Smooth muscle cell of the brain vasculature (primary cell): Measurements from ENCODE around the gene PLAGL2.
"Not testable (repeated sequence)": the region's sequence is repeated elsewhere in the genome, so short reads cannot be mapped to it uniquely, and the experiment has no call there.

Source experiments
- DNase-seq: peaks from one replicate; pipeline ENCODE4 v3.0.0-alpha.2; 2012; ENCODE audit warnings: low read depth, low spot score

The PLAGL2 gene

DNA sequence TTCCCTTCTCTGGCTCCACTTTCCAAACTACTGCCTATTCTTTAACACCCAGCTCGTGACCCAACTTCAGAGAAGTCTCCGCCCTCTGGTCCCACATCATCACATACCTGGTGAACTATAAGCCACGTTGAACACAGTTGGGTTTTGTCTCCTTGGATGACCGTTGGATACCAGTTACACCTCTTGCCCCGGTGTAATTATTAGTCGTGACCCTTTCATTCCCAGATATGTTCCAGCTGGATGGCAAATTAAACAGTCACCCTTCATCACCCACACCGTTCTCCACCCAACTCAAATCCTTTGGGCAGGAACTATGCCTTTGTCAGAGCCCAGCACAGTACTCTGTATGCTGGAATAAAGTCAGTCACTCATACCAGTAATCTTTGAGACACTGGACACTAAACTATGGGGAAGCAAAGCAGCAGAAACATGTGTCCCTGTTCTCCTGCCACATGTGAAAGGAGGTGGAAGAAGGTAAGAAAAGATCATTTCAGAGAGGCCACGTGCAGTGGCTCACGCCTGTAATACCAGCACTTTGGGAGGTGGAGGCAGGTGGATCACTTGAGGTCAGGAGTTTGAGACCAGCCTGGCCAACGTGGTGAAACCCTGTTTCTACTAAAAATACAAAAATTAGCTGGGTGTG, 22.5 kb downstream of the PLAGL2 start:
- DNase-seq: no peak

DNA sequence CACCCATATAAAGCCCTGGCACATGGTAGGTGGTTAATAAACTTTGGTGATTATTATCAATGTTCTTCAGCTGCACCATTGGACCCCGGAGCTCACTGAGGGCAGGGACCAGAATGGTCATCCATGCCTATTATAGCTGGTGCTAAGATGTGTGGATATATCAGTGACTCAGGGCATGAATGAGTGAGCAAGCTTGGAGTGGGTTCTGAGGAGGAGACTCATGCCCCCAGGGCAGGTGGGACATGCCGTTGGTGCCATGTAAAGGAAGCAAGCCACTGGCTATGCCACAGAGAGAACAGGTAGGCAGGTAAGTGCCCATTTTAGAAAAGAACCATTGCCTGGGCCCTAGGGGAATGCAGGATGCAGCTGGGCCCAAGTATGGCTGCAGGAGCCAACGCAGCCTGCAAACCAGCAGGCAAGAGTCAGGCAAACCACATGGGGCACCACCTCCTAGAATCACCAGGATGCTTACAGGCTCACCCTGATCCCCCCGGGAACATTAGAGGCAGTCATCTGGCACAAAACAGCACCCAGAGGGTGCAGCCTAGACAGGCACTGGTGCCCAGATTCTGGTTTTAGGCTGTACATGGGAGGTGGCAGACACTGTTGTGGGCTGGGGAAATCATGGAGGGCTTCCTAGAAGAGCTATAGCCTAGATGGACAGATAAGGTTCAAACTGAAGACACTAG, 23.5 kb downstream of the PLAGL2 start:
- DNase-seq: no peak

DNA sequence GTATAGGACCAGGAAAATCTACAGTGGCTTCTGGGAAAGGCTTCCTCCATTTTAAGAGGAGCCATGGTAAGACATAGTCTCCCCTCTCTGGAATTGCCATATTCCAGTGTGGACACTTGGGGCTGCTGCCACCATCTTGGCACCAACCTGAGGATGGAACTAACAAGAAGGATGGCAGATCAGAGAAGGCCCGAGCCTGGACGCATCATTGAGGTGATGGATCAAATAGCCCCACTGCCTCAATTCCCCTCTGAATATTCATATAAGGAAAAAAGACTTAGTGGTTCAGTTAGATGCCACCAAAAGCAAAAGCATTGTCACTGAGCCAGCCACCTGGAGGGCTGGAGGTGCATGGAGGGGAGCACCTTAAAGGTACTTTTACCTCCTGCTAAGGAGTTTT, 25.9 kb downstream of the PLAGL2 start:
- no peak for DNase-seq

- DNase-seq: no peak
These were observed 27.6 kb downstream of the PLAGL2 start for GRCh38 chr20:32179934-32180333.

DNA sequence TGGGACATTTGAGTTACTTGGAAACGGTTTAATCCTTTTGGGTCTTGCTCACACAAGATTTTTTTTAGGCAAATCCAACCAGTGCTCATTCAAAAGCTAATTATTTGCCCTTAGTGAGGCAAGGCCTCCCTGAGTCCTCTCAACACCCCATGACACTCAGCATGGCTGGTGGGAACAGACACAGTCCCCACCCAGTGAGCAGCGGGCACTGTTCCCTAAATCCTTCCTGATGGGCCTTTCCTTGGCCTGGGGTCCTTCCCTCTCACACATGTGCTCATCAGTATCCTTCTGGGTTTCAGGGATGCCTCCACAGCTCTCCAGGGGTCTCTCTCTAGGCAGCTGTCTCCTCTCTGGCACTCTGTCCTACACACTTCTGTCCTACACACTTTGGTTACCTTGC, 28.0 kb downstream of the PLAGL2 start:
- no peak for DNase-seq

GRCh38 chr20:32177696-32178095, 29.8 kb downstream of the PLAGL2 start:
- DNase-seq: not testable (repeated sequence)

- DNase-seq: no peak
These were observed 39.2 kb downstream of the PLAGL2 start for GRCh38 chr20:32168184-32168910.

DNA sequence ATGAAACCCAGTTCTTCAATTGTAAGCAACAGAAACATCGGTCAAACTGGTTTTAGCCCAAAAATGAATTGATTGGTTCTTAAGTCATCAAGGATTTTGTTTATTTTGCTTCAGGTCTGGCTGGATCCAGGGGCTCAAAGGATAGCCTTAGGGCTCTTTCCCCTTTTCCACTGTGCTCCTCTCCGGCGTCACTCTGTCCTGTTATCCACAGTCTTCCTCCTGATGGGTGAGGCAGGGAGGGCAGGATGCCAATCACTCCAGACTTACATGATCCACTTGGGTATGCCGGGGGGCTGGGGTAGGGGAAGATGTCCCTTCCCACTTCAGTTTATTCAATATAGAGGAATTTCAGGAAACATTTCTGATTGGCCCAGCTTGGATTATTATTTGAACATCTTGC, 40.0 kb downstream of the PLAGL2 start:
- no peak for DNase-seq

DNA sequence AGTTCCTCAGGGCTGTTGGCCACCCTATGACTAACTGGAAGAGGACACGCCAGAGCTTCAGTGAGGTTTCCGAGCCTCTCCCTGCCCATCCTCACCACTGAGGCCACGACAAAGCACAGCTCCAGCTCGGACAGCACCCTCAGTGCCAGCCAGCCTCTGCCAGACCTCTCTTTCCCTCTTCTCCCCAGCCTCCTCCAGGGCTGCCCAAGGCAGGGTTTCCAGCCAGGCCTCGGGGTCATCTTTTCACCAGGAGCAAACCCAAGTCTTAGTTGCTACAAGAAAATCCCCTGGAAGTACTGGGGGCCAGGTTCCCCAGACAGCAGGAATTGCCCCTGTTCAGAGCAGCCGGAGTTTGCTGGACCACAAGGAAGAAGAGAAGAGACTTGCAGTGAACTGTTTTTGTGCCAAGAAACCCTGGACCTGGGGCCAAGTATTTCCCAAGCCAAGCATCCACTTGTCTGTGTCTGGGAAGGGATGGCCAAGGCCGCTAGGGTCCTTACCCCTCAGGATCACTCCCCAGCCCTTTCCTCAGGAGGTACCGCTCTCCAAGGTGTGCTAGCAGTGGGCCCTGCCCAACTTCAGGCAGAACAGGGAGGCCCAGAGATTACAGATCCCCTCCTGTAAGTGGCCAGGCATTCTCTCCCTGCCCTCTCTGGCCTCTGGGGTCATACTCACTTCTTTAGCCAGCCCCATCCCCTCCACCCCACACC, 41.6 kb downstream of the PLAGL2 start:
- no peak for DNase-seq

- DNase-seq: peak; percentile 31
These were observed 42.4 kb downstream of the PLAGL2 start for GRCh38 chr20:32164984-32165735.

DNA sequence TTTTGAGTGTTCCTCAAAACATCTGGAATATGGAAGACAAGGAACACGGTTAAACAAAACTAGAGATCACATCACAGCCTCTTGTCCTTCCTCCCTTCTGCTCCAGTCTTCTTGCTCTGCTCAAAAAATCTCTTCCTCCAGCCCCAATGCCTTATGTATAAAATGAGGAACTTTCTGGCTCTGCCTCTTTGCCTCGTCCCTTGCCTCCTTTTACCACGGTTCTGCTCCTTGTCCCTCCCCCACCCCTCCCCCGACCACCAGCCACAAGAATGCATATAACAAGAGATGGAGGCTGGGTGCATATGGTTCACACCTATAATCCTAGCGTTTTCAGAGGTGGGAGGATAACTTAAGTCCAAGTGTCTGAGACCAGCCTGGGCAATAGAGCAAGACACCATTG, 43.6 kb downstream of the PLAGL2 start:
- DNase-seq: no peak

GRCh38 chr20:32162351-32162750, 45.2 kb downstream of the PLAGL2 start:
- no peak for DNase-seq

DNA sequence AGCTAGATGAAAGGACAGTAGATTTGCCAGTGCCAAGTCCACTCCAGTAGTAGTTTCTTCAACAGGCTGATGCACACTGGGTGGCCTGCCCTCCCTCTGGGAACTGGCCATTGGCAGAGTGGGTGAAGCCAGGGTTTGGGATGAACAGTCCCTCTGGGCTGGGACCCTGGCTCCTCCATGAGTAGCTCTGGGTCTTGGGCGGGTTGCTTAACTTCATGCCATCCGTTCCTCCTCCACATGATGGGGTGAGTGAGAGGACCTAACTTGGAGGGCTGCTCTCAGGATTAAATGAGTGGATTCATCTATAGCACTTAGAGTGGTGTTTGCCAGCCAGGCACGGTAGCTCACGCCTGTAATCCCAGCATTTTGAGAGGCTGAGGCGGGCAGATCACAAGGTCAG, 47.2 kb downstream of the PLAGL2 start:
- no peak for DNase-seq

GRCh38 chr20:32159766-32160221, 47.7 kb downstream of the PLAGL2 start:
- no peak for DNase-seq

- no peak for DNase-seq
These were observed 48.4 kb downstream of the PLAGL2 start for GRCh38 chr20:32158943-32159660.

- no peak for DNase-seq
These were observed 49.2 kb downstream of the PLAGL2 start for GRCh38 chr20:32158351-32158750.

GRCh38 chr20:32157611-32158010, 49.9 kb downstream of the PLAGL2 start:
- DNase-seq: no peak

DNA sequence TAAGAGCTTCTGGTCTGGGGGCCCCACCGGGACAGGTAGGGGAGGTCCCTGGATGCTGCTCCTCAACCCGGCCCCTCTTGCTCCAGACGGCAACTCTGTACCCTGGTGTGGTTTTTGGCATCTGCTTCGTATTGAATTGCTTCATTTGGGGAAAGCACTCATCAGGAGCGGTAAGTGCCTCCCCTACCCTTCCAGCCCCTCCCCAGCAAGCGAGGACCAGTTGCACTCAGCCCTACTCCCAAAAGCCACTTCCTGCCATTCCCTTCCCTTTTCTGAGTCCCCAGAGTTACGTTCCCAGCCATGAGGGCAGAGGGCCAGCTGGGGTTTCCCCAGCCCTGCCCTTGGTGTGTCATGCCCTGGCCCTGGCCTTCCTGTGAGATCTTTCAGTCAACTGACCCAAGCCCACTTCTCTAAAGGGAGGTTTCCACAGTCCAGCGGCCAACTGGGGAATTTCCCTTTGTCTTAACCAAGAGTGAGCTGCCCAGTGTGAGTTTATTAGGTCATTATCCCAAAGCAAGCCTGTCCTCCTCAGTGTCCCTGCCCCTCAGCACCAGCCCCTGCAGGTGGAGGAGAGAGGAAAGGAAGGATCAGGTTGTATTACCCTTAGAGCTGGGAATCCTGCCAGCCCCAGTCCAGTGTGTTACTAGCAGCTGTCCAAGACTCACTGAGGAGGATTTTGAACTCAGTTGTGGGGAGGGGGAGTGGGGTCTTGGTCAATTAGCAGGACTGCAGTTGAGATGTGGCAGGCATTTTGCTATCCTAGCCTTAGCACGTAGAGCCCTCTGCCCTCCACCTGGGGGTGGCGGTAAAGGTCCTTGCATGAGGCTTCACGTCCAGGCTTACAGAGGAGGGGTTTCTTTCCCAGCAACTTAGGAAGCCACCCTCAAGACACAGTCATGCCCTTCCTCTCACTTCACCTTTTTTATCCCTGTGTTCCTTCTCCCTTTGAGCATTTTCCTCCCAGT, 52.2 kb downstream of the PLAGL2 start:
- DNase-seq: no peak

- DNase-seq: no peak
These were observed 53.8 kb downstream of the PLAGL2 start for GRCh38 chr20:32153771-32154170.
